ENCODE results near the gene CADPS2.
A peak's percentile ranks its signal among the peaks of the same experiment; 100 is the strongest.

CADPS2 gene

GRCh38 chr7:122556873-122557542 is 329.3 kb downstream of the CADPS2 start:
- H3K9me3 Mint-ChIP-seq: no peaks in the 10 kb centered on the region
- no peaks in the 10 kb centered on the region for H3K36me3 Mint-ChIP-seq (ENCODE audit: low read depth)
- no peak overlapping the region for H3K4me3 Mint-ChIP-seq
- H3K27me3 Mint-ChIP-seq (ENCODE audit: low read depth): no peaks in the 10 kb centered on the region
- peak overlapping the region in 1 of 3 experiments; percentile 13 for H3K27ac Mint-ChIP-seq
- no peak for TF ChIP-seq CTCF (IDR thresholded peaks at IDR 0.05; ENCODE audit: unreplicated experiment in 3 of 3)
- H3K4me1 Mint-ChIP-seq: no peaks in the 10 kb centered on the region

GRCh38 chr7:122556219-122556618 is 330.0 kb downstream of the CADPS2 start:
- H3K27ac Mint-ChIP-seq: peak overlapping the region in 2 of 3 experiments; percentile 5 to 82
- no peaks in the 10 kb centered on the region for H3K27me3 Mint-ChIP-seq (ENCODE audit: low read depth)
- no peaks in the 10 kb centered on the region for H3K9me3 Mint-ChIP-seq
- TF ChIP-seq CTCF (IDR thresholded peaks at IDR 0.05; ENCODE audit: unreplicated experiment in 3 of 3): no peak
- no peak overlapping the region for H3K4me3 Mint-ChIP-seq
- H3K36me3 Mint-ChIP-seq (ENCODE audit: low read depth): no peaks in the 10 kb centered on the region
- H3K4me1 Mint-ChIP-seq: no peaks in the 10 kb centered on the region

- Mint-ChIP-seq H3K36me3 (ENCODE audit: low read depth) (no peaks in the 10 kb centered on the region), H3K27me3 (ENCODE audit: low read depth) (no peaks in the 10 kb centered on the region), H3K4me1 (no peaks in the 10 kb centered on the region), H3K9me3 (no peaks in the 10 kb centered on the region), H3K27ac (no peak overlapping the region), H3K4me3 (no peak overlapping the region)
- TF ChIP-seq CTCF (IDR thresholded peaks at IDR 0.05; ENCODE audit: unreplicated experiment in 3 of 3): no peak
These were observed 332.5 kb downstream of the CADPS2 start for GRCh38 chr7:122553761-122554160.

GRCh38 chr7:122552769-122553168 is 333.5 kb downstream of the CADPS2 start:
- H3K4me1 Mint-ChIP-seq: no peaks in the 10 kb centered on the region
- no peaks in the 10 kb centered on the region for H3K36me3 Mint-ChIP-seq (ENCODE audit: low read depth)
- no peaks in the 10 kb centered on the region for H3K9me3 Mint-ChIP-seq
- no peaks in the 10 kb centered on the region for H3K27me3 Mint-ChIP-seq (ENCODE audit: low read depth)
- no peak overlapping the region for H3K27ac Mint-ChIP-seq
- TF ChIP-seq CTCF (IDR thresholded peaks at IDR 0.05; ENCODE audit: unreplicated experiment in 3 of 3): no peak
- no peak overlapping the region for H3K4me3 Mint-ChIP-seq

GRCh38 chr7:122550545-122550944 is 335.7 kb downstream of the CADPS2 start:
- Mint-ChIP-seq H3K4me1 (no peaks in the 10 kb centered on the region), H3K36me3 (ENCODE audit: low read depth) (no peaks in the 10 kb centered on the region), H3K27ac (no peak overlapping the region), H3K27me3 (ENCODE audit: low read depth) (no peaks in the 10 kb centered on the region), H3K4me3 (no peak overlapping the region), H3K9me3 (no peaks in the 10 kb centered on the region)
- peak in 2 of 3 experiments; percentile 29 to 36 for TF ChIP-seq CTCF (IDR thresholded peaks at IDR 0.05; ENCODE audit: unreplicated experiment in 3 of 3)

GRCh38 chr7:122549578-122549977 is 336.7 kb downstream of the CADPS2 start:
- no peaks in the 10 kb centered on the region for H3K4me1 Mint-ChIP-seq
- no peak overlapping the region for H3K4me3 Mint-ChIP-seq
- H3K36me3 Mint-ChIP-seq (ENCODE audit: low read depth): no peaks in the 10 kb centered on the region
- TF ChIP-seq CTCF (IDR thresholded peaks at IDR 0.05; ENCODE audit: unreplicated experiment in 3 of 3): no peak
- no peak overlapping the region for H3K27ac Mint-ChIP-seq
- no peaks in the 10 kb centered on the region for H3K27me3 Mint-ChIP-seq (ENCODE audit: low read depth)
- no peaks in the 10 kb centered on the region for H3K9me3 Mint-ChIP-seq

Data from nephron (organoid).